Measurements from ENCODE around the gene FALEC. TPM values are rescaled to one million over a fixed set of nuclear protein-coding genes. Genes with fewer than 3 reads are reported as not detected.

Gene FALEC
- total RNA-seq, 2 experiments from 2014 or later: not detected

- intact Hi-C loops (cut with micrococcal nuclease): no loop called here
- ChIA-PET POLR2A (no interaction called here), CTCF (no interaction called here)
- peaks cover 18% of the 10 kb centered on the region for H3K36me3 Mint-ChIP-seq (ENCODE audit: low read depth)
- H3K9me3 Mint-ChIP-seq: no peaks in the 10 kb centered on the region
- no peak for ATAC-seq
- H3K27me3 Mint-ChIP-seq: no peaks in the 10 kb centered on the region
- DNase-seq: no peak
- H3K4me3 Mint-ChIP-seq: no peak overlapping the region
- H3K27ac Mint-ChIP-seq: no peak overlapping the region
- peaks cover 10% of the 10 kb centered on the region for H3K4me1 Mint-ChIP-seq (ENCODE audit: low read depth)
- TF ChIP-seq, protein P1, sequence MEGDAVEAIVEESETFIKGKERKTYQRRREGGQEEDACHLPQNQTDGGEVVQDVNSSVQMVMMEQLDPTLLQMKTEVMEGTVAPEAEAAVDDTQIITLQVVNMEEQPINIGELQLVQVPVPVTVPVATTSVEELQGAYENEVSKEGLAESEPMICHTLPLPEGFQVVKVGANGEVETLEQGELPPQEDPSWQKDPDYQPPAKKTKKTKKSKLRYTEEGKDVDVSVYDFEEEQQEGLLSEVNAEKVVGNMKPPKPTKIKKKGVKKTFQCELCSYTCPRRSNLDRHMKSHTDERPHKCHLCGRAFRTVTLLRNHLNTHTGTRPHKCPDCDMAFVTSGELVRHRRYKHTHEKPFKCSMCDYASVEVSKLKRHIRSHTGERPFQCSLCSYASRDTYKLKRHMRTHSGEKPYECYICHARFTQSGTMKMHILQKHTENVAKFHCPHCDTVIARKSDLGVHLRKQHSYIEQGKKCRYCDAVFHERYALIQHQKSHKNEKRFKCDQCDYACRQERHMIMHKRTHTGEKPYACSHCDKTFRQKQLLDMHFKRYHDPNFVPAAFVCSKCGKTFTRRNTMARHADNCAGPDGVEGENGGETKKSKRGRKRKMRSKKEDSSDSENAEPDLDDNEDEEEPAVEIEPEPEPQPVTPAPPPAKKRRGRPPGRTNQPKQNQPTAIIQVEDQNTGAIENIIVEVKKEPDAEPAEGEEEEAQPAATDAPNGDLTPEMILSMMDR (IDR thresholded peaks at IDR 0.05): no peak
These were observed 40.7 kb upstream of the FALEC start for GRCh38 chr1:150474869-150475268.

- intact Hi-C loops (cut with micrococcal nuclease): no loop called here
- POLR2A ChIA-PET: interaction anchor here (0.9 kb wide), 1 partner anchor 12 kb away, joined by 3 read pairs; no protein-coding TSS in a partner anchor
These were observed 38.8 kb upstream of the FALEC start for GRCh38 chr1:150476754-150477153.

GRCh38 chr1:150477320-150477719 lies 38.2 kb upstream of the FALEC start:
- Mint-ChIP-seq H3K4me3 (no peak overlapping the region), H3K27me3 (no peaks in the 10 kb centered on the region), H3K27ac (no peak overlapping the region), H3K36me3 (ENCODE audit: low read depth) (peaks cover 2% of the 10 kb centered on the region), H3K9me3 (no peaks in the 10 kb centered on the region), H3K4me1 (ENCODE audit: low read depth) (peaks cover 10% of the 10 kb centered on the region)
- TF ChIP-seq, protein P1 (IDR thresholded peaks at IDR 0.05): no peak
- no peak for ATAC-seq
- intact Hi-C loops (cut with micrococcal nuclease): no loop called here
- POLR2A ChIA-PET: interaction anchor here (0.6 kb wide), 1 partner anchor 67 kb away, joined by 3 read pairs; no protein-coding TSS in a partner anchor
- CTCF ChIA-PET: no interaction called here
- no peak for DNase-seq

More at GRCh38 chr1:150476754-150477153, 38.8 kb upstream of the FALEC start:
- DNase-seq: no peak
- ATAC-seq: no peak
- Mint-ChIP-seq H3K4me1 (ENCODE audit: low read depth) (peaks cover 10% of the 10 kb centered on the region), H3K9me3 (no peaks in the 10 kb centered on the region), H3K36me3 (ENCODE audit: low read depth) (peaks cover 7% of the 10 kb centered on the region), H3K27ac (peak overlapping the region; percentile 7), H3K4me3 (no peak overlapping the region), H3K27me3 (no peaks in the 10 kb centered on the region)
- CTCF ChIA-PET: no interaction called here
- TF ChIP-seq, protein P1 (IDR thresholded peaks at IDR 0.05): no peak

DNA sequence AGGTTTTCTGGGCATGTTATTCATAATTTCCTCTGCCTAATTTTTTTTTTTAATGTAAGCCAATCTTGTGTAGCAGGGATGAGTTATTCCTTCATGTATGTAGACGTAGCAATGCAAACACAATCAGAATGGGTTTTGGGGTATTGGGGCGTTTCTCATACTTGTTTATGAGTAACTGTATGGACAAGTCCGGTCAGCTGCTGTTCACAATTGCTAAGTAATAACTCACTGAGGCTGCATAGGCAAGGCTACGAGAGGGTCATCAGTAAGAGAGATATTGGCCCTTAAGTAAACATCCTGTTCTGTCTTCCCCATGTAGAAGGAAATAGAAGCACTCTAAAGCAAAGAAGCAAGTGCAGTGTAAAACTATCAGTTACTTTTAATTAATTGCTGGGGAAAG lies 37.8 kb upstream of the FALEC start:
- DNase-seq: no peak
- intact Hi-C loops (cut with micrococcal nuclease): no loop called here
- ChIA-PET CTCF (no interaction called here), POLR2A (interaction anchor here (0.6 kb wide), 1 partner anchor 66 kb away, joined by 3 read pairs; no protein-coding TSS in a partner anchor)
- no peaks in the 10 kb centered on the region for H3K9me3 Mint-ChIP-seq
- H3K36me3 Mint-ChIP-seq (ENCODE audit: low read depth): peaks cover 2% of the 10 kb centered on the region
- no peak overlapping the region for H3K27ac Mint-ChIP-seq
- no peaks in the 10 kb centered on the region for H3K27me3 Mint-ChIP-seq
- TF ChIP-seq, protein P1 (IDR thresholded peaks at IDR 0.05): no peak
- no peak overlapping the region for H3K4me3 Mint-ChIP-seq
- H3K4me1 Mint-ChIP-seq (ENCODE audit: low read depth): peaks cover 10% of the 10 kb centered on the region
- no peak for ATAC-seq

DNA sequence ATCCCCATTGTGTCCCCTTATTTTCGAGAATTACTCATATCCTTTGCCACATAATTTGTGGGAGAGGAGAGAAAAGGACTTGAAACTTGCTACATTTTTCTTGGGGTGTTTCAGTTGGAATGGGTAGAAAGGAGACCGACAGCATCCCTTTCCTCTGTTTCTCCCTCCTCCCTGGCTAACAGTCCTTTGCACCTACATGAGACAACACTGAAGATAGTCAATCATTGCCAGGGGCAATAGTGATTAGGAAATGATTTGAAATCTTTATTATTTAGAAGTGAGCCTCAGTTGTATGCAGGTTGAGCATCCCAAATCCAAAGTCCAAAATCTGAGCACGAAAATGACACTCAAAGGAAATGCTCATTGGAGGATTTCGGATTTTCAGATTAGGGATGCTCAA lies 36.2 kb upstream of the FALEC start:
- ATAC-seq (no peak), DNase-seq (no peak)
- Mint-ChIP-seq H3K36me3 (ENCODE audit: low read depth) (no peaks in the 10 kb centered on the region), H3K27me3 (no peaks in the 10 kb centered on the region), H3K27ac (no peak overlapping the region), H3K9me3 (no peaks in the 10 kb centered on the region), H3K4me1 (ENCODE audit: low read depth) (peaks cover 10% of the 10 kb centered on the region), H3K4me3 (no peak overlapping the region)
- TF ChIP-seq, protein P1 (IDR thresholded peaks at IDR 0.05): no peak
- intact Hi-C loops (cut with micrococcal nuclease): no loop called here
- POLR2A ChIA-PET: interaction anchor here (0.9 kb wide), 1 partner anchor 151 kb away, joined by 4 read pairs; no protein-coding TSS in a partner anchor
- CTCF ChIA-PET: no interaction called here

All from activated CD8-positive, alpha-beta T cell treated with anti-CD3 and anti-CD28 coated beads for 36 hours (primary cell).